Left lung (tissue), 10 donors: ENCODE data around the gene FOLR1. TPM values are rescaled to one million over a fixed set of nuclear protein-coding genes. Genes with fewer than 3 reads are reported as not detected.

Experiments used
- ATAC-seq: fragments of 200-7000 bp; cut with Tn5 transposase; one replicate; pipeline ENCODE4 v1.9.1; 2020; ENCODE audit warnings: moderate library complexity
- DNase-seq, 4 donors: peaks; one replicate each; pipeline ENCODE4 v3.0.0-alpha.2; 2013 to 2020
- H3K27ac ChIP-seq, 2 donors: fragments of 200-600 bp; sonication (generic) in 1 of 2; one replicate each; pipeline versions ENCODE4 v1.5.0 to v1.8.0; 2020 to 2021
- H3K27me3 ChIP-seq, 2 donors: fragments of 200-600 bp; sonication (generic) in 1 of 2; one replicate each; pipeline versions ENCODE4 v1.5.0 to v1.8.0; 2020 to 2021
- H3K36me3 ChIP-seq, 2 donors: fragments of 200-600 bp; sonication (generic) in 1 of 2; one replicate each; pipeline versions ENCODE4 v1.5.0 to v1.8.0; 2020 to 2021
- H3K4me1 ChIP-seq, 2 donors: fragments of 200-600 bp; one replicate each; pipeline ENCODE4 v1.8.0; 2021
- H3K4me3 ChIP-seq, 2 donors: fragments of 200-600 bp; sonication (generic) in 1 of 2; one replicate each; pipeline versions ENCODE4 v1.5.0 to v1.8.0; 2020 to 2021; ENCODE audit warnings: mild to moderate bottlenecking in 1 of 2
- H3K9me3 ChIP-seq, 2 donors: fragments of 200-600 bp; sonication (generic) in 1 of 2; one replicate each; pipeline versions ENCODE4 v1.5.0 to v1.8.0; 2020 to 2021
- intact Hi-C, 2 donors: fragments of 100-400 bp; cut with DNase I; formaldehyde crosslinking; loops; one replicate each; pipeline versions ENCODE4 v1.11.2 to v1.14.2; 2022
- polyA plus RNA-seq, 6 donors: library from polyadenylated mRNA; unstranded; fragments of 120-200 nt; gene quantifications; one replicate each; pipeline ENCODE4 v1.2.1, GENCODE V29; 2013; ENCODE audit not compliant: insufficient read length in 6 of 6
- total RNA-seq, 2 donors: library from RNA; stranded (reverse); fragmentation: NEBNext Ultra II Directional; extraction: Animal tissue kit (Norgen Biotek cat#: 25700); gene quantifications; one replicate each; pipeline ENCODE4 v1.2.1, GENCODE V29; 2021
- TF ChIP-seq, protein P1 (sequence below), 2 donors: fragments of 200-600 bp; sonication (generic) in 1 of 2; IDR thresholded peaks; one replicate each; pipeline versions ENCODE4 v1.5.0 to v1.8.0; 2021; ENCODE audit warnings: antibody characterized with exemption in 2 of 2
- donor health status: DM: no; HTN: yes; CAD: no.
- donor health status: DM: no; HTN: no; CAD: no.

FOLR1 gene
- total and polyA plus RNA-seq, 8 donors, result 53.5 to 409 (median 72.0) TPM

DNA sequence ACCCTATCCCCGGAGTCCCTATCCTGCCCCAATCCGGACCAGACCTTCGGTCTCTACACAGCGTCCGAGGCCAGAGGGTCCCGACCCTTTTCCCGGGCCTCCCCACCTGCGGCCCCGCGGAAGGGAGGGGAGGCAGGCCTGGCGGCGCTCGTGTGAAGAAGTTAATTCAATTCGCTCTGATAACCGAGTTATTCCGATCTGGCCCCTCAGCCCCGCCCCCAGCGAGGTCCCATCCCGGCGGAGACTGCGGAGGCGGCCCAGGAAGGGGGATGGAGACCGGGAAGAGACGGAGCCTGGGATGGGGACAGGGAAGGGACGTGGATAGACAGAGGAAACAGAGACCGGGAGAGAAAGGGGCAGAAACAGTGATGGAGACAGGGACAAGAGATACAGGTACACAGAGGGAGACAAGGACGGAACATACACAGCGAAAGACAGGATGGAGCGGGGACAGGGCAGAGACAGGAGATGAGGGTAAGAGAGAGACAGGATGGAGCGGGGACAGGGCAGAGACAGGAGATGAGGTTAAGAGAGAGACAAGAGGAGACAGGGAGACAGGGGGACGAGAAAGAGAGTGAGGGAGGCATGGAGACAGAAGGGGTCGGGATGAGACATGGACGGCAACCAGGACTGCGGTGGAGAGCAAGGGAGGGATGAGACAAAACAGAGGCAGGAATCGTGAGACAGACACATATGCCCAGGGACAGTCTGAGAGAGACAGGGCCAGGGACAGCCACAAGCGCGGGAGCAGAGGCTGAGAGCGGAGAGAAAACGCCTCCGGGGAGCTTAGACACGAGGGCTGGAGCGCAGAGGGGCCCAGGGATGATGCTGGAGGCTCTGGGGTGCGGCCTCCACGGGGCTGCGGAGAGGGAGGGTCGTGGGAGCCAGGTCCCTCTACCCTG, 52.7 kb downstream of the FOLR1 start:
- peaks cover 75 to 93% of the 10 kb centered on the region in 2 donors for H3K27me3 ChIP-seq
- no peak overlapping the region for H3K27ac ChIP-seq
- intact Hi-C loops, result no loop called here
- DNase-seq, result no peak
- H3K9me3 ChIP-seq, result no peaks in the 10 kb centered on the region
- TF ChIP-seq, protein P1, sequence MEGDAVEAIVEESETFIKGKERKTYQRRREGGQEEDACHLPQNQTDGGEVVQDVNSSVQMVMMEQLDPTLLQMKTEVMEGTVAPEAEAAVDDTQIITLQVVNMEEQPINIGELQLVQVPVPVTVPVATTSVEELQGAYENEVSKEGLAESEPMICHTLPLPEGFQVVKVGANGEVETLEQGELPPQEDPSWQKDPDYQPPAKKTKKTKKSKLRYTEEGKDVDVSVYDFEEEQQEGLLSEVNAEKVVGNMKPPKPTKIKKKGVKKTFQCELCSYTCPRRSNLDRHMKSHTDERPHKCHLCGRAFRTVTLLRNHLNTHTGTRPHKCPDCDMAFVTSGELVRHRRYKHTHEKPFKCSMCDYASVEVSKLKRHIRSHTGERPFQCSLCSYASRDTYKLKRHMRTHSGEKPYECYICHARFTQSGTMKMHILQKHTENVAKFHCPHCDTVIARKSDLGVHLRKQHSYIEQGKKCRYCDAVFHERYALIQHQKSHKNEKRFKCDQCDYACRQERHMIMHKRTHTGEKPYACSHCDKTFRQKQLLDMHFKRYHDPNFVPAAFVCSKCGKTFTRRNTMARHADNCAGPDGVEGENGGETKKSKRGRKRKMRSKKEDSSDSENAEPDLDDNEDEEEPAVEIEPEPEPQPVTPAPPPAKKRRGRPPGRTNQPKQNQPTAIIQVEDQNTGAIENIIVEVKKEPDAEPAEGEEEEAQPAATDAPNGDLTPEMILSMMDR (IDR thresholded peaks at IDR 0.05), result no peak
- no peaks in the 10 kb centered on the region for H3K36me3 ChIP-seq
- peaks cover 7 to 26% of the 10 kb centered on the region in 2 donors for H3K4me1 ChIP-seq
- no peak overlapping the region for H3K4me3 ChIP-seq
- no peak for ATAC-seq

DNA sequence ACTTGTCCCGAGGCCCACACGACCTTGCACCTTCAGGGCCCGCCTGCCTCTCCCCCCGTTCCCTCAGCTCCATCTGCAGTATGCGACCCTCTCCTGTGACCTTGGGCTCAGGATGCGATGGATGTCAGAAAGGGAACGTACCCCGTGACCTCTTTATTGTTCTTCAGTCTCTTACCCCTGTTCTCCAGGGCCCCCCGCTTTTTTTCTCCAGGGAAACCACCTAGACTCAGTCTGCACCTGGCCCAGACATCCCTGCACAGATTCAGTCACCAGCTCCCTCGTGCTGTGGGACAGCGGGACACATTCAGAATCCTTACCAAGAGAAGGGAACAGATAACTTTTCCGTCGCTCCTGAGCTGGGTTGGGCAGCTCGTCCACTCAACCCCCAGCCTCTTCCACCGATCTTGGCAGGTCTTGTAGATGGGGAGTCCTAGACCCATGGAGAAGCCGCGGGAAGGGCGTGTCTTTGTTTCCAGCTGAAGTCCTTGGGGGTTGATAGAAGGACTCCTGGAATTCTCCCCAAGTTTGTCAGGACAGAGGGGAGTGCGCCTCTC, 53.4 kb downstream of the FOLR1 start:
- ATAC-seq (no peak), DNase-seq (no peak)
- peaks cover 71 to 93% of the 10 kb centered on the region in 2 donors for H3K27me3 ChIP-seq
- no peak overlapping the region for H3K27ac ChIP-seq
- no peak overlapping the region for H3K4me3 ChIP-seq
- no peaks in the 10 kb centered on the region for H3K9me3 ChIP-seq
- H3K36me3 ChIP-seq, result no peaks in the 10 kb centered on the region
- intact Hi-C loops, result no loop called here
- TF ChIP-seq, protein P1 (IDR thresholded peaks at IDR 0.05), result no peak
- peaks cover 3 to 19% of the 10 kb centered on the region in 2 donors for H3K4me1 ChIP-seq

Other genes with a start within 250 kb of the FOLR1 start
- 10 to 100 TPM; 15.2 to 20.1 TPM for gene IL18BP, start 193.2 kb upstream of the FOLR1 start, total RNA-seq
- gene IL18BP, start 193.2 kb upstream of the FOLR1 start, polyA plus RNA-seq, result 10 to 100 TPM in 4 of 6 donors, 1 to 10 TPM in 2; 8.9 to 16.6 (median 10.5) TPM
- gene NUMA1, start 111.6 kb upstream of the FOLR1 start, total RNA-seq, result 100 to 1,000 TPM; 144 to 174 TPM
- 100 to 1,000 TPM; 319 to 365 (median 349) TPM for gene NUMA1, start 111.6 kb upstream of the FOLR1 start, polyA plus RNA-seq
- 10 to 100 TPM in 1 of 2 donors, 1 to 10 TPM in 1; 6.7 to 13.0 TPM for gene LRRC51, start 111.3 kb upstream of the FOLR1 start, total RNA-seq
- 10 to 100 TPM; 20.0 to 29.7 (median 21.4) TPM for gene LRRC51, start 111.3 kb upstream of the FOLR1 start, polyA plus RNA-seq
- gene LAMTOR1, start 88.8 kb upstream of the FOLR1 start, total RNA-seq, result 100 to 1,000 TPM; 101 to 118 TPM
- 100 to 1,000 TPM in 5 of 6 donors, 10 to 100 TPM in 1; 92.5 to 116 (median 112) TPM for gene LAMTOR1, start 88.8 kb upstream of the FOLR1 start, polyA plus RNA-seq
- not detected for gene TOMT, start 86.2 kb upstream of the FOLR1 start, total RNA-seq
- not detected for gene TOMT, start 86.2 kb upstream of the FOLR1 start, polyA plus RNA-seq
- 10 to 100 TPM; 27.1 to 29.3 TPM for gene ANAPC15, start 79.4 kb upstream of the FOLR1 start, total RNA-seq
- gene ANAPC15, start 79.4 kb upstream of the FOLR1 start, polyA plus RNA-seq, result 10 to 100 TPM; 38.6 to 52.6 (median 41.7) TPM
- 10 to 100 TPM in 1 of 2 donors, under 1 TPM in 1; 0.32 to 15.6 TPM for gene FOLR3, start 56.4 kb upstream of the FOLR1 start, total RNA-seq
- 1 to 10 TPM; 1.1 to 3.2 (median 2.0) TPM for gene FOLR3, start 56.4 kb upstream of the FOLR1 start, polyA plus RNA-seq
- 10 to 100 TPM; 20.9 to 50.2 TPM for gene FOLR2, start 24.7 kb downstream of the FOLR1 start, total RNA-seq
- 10 to 100 TPM; 14.5 to 20.4 (median 17.3) TPM for gene FOLR2, start 24.7 kb downstream of the FOLR1 start, polyA plus RNA-seq
- gene INPPL1, start 32.6 kb downstream of the FOLR1 start, total RNA-seq, result 100 to 1,000 TPM; 159 to 201 TPM
- 100 to 1,000 TPM; 140 to 218 (median 165) TPM for gene INPPL1, start 32.6 kb downstream of the FOLR1 start, polyA plus RNA-seq
- gene PHOX2A, start 52.0 kb downstream of the FOLR1 start, total RNA-seq, result not detected
- not detected for gene PHOX2A, start 52.0 kb downstream of the FOLR1 start, polyA plus RNA-seq
- 10 to 100 TPM; 28.2 to 36.6 TPM for gene CLPB, start 242.4 kb downstream of the FOLR1 start, total RNA-seq
- 10 to 100 TPM; 10.1 to 13.2 (median 10.9) TPM for gene CLPB, start 242.4 kb downstream of the FOLR1 start, polyA plus RNA-seq